GM12878 (cell line): ENCODE measurements around the gene SLC1A7. TPM values are rescaled to one million over a fixed set of nuclear protein-coding genes. Genes with fewer than 3 reads are reported as not detected.

ENCODE experiments used
- ATAC-seq: fragments of 200-7000 bp; cut with Tn5 transposase; 3 replicates; pipeline ENCODE4 v1.9.1; 2020; ENCODE audit warnings: mild to moderate bottlenecking, moderate library complexity
- BruUV-seq: library from RNA; stranded (reverse); fragments of 400-500 nt; replicated peaks from 2 replicates; lab custom pipeline; 2021; lab: Mats Ljungman, UMichigan
- CTCF ChIA-PET: fragments of 300-600 bp; sonication (Branson Sonifier 250); formaldehyde crosslinking; extraction: SDS; loops from one replicate; lab custom pipeline; 2021; ENCODE audit warnings: inconsistent platforms; lab: Yijun Ruan, JAX
- POLR2A ChIA-PET: fragments of 350-600 bp; formaldehyde crosslinking; extraction: SDS; loops from one replicate; lab custom pipeline; 2021; ENCODE audit warnings: inconsistent platforms; lab: Charles Lee
- RAD21 ChIA-PET: fragments of 300-600 bp; sonication (Branson Sonifier 250); formaldehyde crosslinking; loops from one replicate; lab custom pipeline; 2023; ENCODE audit warnings: antibody characterized with exemption; ENCODE audit not compliant: unreplicated experiment; lab: Charles Lee
- SMC1A ChIA-PET: fragments of 300-600 bp; sonication (Branson Sonifier 250); formaldehyde crosslinking; loops from one replicate; lab custom pipeline; 2023; ENCODE audit not compliant: unreplicated experiment, uncharacterized antibody; lab: Charles Lee
- DNase-seq: peaks from one replicate; pipeline ENCODE4 v3.0.0-alpha.2; 2011; ENCODE audit warnings: low read depth, low spot score
- FAIRE-seq: peaks from 3 replicates; lab custom pipeline; 2011; peaks lifted over from hg19 to GRCh38; lab: Jason Lieb, UNC
- H2AFZ ChIP-seq: 2 replicates; pipeline ENCODE4 v1.6.0; 2011; ENCODE audit warnings: low read depth, low read length, control low read depth; ENCODE audit not compliant: control insufficient read depth
- H3K27ac ChIP-seq: 2 replicates; pipeline ENCODE4 v1.5.1; 2011; ENCODE audit warnings: control low read depth; ENCODE audit not compliant: control insufficient read depth, insufficient read depth
- H3K27me3 ChIP-seq, 2 experiments: replicated peaks in 1 of 2; 2 replicates each; pipeline versions ENCODE4 v1.6.0 to v1.6.1; 2011; ENCODE audit warnings: low read length in 1 of 2; ENCODE audit not compliant: control insufficient read depth in 2 of 2, insufficient read depth in 2 of 2
- H3K36me3 ChIP-seq, 2 experiments: 2 replicates each; pipeline ENCODE4 v1.5.1; 2011; ENCODE audit warnings: low read length in 1 of 2; ENCODE audit not compliant: control insufficient read depth in 2 of 2, insufficient read depth in 2 of 2
- H3K4me1 ChIP-seq: 2 replicates; pipeline ENCODE4 v1.6.1; 2011; ENCODE audit warnings: mild to moderate bottlenecking, low read length, moderate library complexity, mixed read lengths; ENCODE audit not compliant: control insufficient read depth, insufficient read depth
- H3K4me2 ChIP-seq: 2 replicates; pipeline ENCODE4 v1.6.0; 2011; ENCODE audit warnings: control low read depth; ENCODE audit not compliant: control insufficient read depth, insufficient read depth
- H3K4me3 ChIP-seq: fragments of 200-600 bp; sonication (generic); 2 replicates; pipeline ENCODE4 v1.5.1; 2016
- H3K79me2 ChIP-seq: 2 replicates; pipeline ENCODE4 v1.6.0; 2011; ENCODE audit warnings: low read length; ENCODE audit not compliant: control insufficient read depth, insufficient read depth
- H3K9ac ChIP-seq: 2 replicates; pipeline ENCODE4 v1.8.0; 2011; ENCODE audit warnings: low read length, control low read depth, mixed read lengths; ENCODE audit not compliant: control insufficient read depth, insufficient read depth
- H3K9me3 ChIP-seq: replicated peaks from 3 replicates; pipeline ENCODE4 v1.5.1; 2011; ENCODE audit warnings: mild to moderate bottlenecking, low read length; ENCODE audit not compliant: control insufficient read depth, insufficient read depth
- H4K20me1 ChIP-seq: 2 replicates; pipeline ENCODE4 v1.6.0; 2011; ENCODE audit not compliant: control insufficient read depth, insufficient read depth
- ATF3 ChIP-seq: IDR thresholded peaks from 2 replicates; pipeline ENCODE4 v1.6.1; 2011; ENCODE audit warnings: low read depth, mild to moderate bottlenecking, low read length, moderate library complexity, borderline replicate concordance; ENCODE audit errors: extremely low read depth
- BCL11A ChIP-seq: IDR thresholded peaks from 2 replicates; pipeline ENCODE4 v1.6.1; 2011; ENCODE audit warnings: low read depth, low read length
- CEBPZ ChIP-seq: fragments of 150-350 bp; IDR thresholded peaks from 2 replicates; pipeline ENCODE4 v1.6.1; 2016; ENCODE audit warnings: low read depth, low read length
- CHD4 ChIP-seq: fragments of 200-600 bp; sonication (generic); IDR thresholded peaks from 2 replicates; pipeline ENCODE4 v1.6.1; 2016; ENCODE audit warnings: mild to moderate bottlenecking
- EZH2 ChIP-seq: IDR thresholded peaks from 2 replicates; pipeline ENCODE4 v1.6.1; 2012; ENCODE audit warnings: low read depth, mild to moderate bottlenecking, control low read depth, inconsistent platforms, low read length, borderline replicate concordance; ENCODE audit not compliant: control insufficient read depth
- MXI1 ChIP-seq: fragments of 150-350 bp; IDR thresholded peaks from 2 replicates; pipeline ENCODE4 v1.6.1; 2011; ENCODE audit warnings: low read depth, mild to moderate bottlenecking, inconsistent platforms, low read length, improper control_type of control experiment
- NR2C1 ChIP-seq: fragments of 450-650 bp; IDR thresholded peaks from 2 replicates; pipeline ENCODE4 v1.6.1; 2017; ENCODE audit warnings: antibody characterized with exemption, mild to moderate bottlenecking, moderate library complexity
- SIN3A ChIP-seq: IDR thresholded peaks from 2 replicates; pipeline ENCODE4 v1.6.1; 2012; ENCODE audit warnings: low read depth, low read length, improper control_type of control experiment
- SPI1 ChIP-seq: IDR thresholded peaks from 2 replicates; pipeline ENCODE4 v1.6.1; 2011; ENCODE audit warnings: low read depth, mild to moderate bottlenecking, low read length, moderate library complexity, borderline replicate concordance; ENCODE audit not compliant: insufficient read depth
- ZBTB11 ChIP-seq: fragments of 450-650 bp; formaldehyde crosslinking; IDR thresholded peaks from 2 replicates; pipeline ENCODE4 v1.5.0; 2022; ENCODE audit warnings: mild to moderate bottlenecking, missing genetic modification characterization
- ZNF217 ChIP-seq: fragments of 450-650 bp; IDR thresholded peaks from 2 replicates; pipeline ENCODE4 v1.6.1; 2017; ENCODE audit warnings: antibody characterized with exemption, mild to moderate bottlenecking
- WGBS: methylation state at CpG from one replicate; pipeline ENCODE4 v1.1.6; 2016; ENCODE audit warnings: low lambda C conversion rate; ENCODE audit not compliant: insufficient replicate concordance, insufficient coverage; ENCODE audit errors: missing lambda C conversion rate; 5-methylcytosine and 5-hydroxymethylcytosine counted together
- in situ Hi-C: fragments of 300-500 bp; cut with MboI; formaldehyde crosslinking; loops from 9 replicates; pipeline ENCODE4 v1.14.3; 2018; ENCODE audit warnings: mixed read lengths
- intact Hi-C: fragments of 100-400 bp; cut with micrococcal nuclease; formaldehyde crosslinking; loops from one replicate; pipeline ENCODE4 v1.14.2; 2022; ENCODE audit not compliant: unreplicated experiment
- polyA plus RNA-seq, 11 experiments: library from polyadenylated mRNA; depleted of rRNA in 4 of 11; unstranded in 6 of 11; stranded (reverse) in 5 of 11; fragments of >200 nt; fragmentation: Nextera tagmentation in 4 of 11; fragmentation: Illumina TruSeq in 1 of 11; extraction: Ambion mirVana in 4 of 11; extraction: Trizol in 1 of 11; gene quantifications; 1 replicate in 1 of 11; 2 replicates in 10 of 11; pipeline versions ENCODE4 v1.2.1 to v1.2.3, GENCODE V29; 2011 to 2016; ENCODE audit warnings: inconsistent platforms in 2 of 11, missing spikeins in 2 of 11, low read depth in 1 of 11
- total RNA-seq, 4 experiments: library from RNA; depleted of rRNA in 3 of 4; stranded (reverse); fragments of >200 nt in 3 of 4; fragmentation: Illumina TruSeq in 1 of 4; extraction: Trizol in 1 of 4; gene quantifications; 2 replicates each; pipeline versions ENCODE4 v1.2.1 to v1.2.3, GENCODE V29; 2013 to 2021

Gene SLC1A7
- total and polyA plus RNA-seq, 10 of the 15 experiments (the other 5 are each of a cell fraction or from before 2014, with no cell fraction given): not detected

GRCh38 chr1:53076721-53077598 lies 65.5 kb downstream of the SLC1A7 start (continued):
- TF ChIP-seq CEBPZ (no peak), NR2C1 (no peak), ZNF217 (no peak), MXI1 (no peak)

- Histone ChIP-seq H3K27me3 (no peaks in the 10 kb centered on the region), H3K4me3 (no peak overlapping the region), H3K4me1 (no peaks in the 10 kb centered on the region), H3K79me2 (no peaks in the 10 kb centered on the region), H3K4me2 (no peak overlapping the region), H4K20me1 (no peaks in the 10 kb centered on the region), H3K36me3 (no peaks in the 10 kb centered on the region), H3K9ac (no peak overlapping the region), H2AFZ (no peak overlapping the region), H3K27ac (no peak overlapping the region), H3K9me3 (no peaks in the 10 kb centered on the region)
- ChIA-PET CTCF (no interaction called here), RAD21 (no interaction called here), POLR2A (no interaction called here), SMC1A (no interaction called here)
- intact Hi-C loops (no loop called here), in situ Hi-C loops (no loop called here)
- BruUV-seq: no TSS peak
- ATAC-seq: no peak
- no peak for DNase-seq
- WGBS: 20% methylated on average over 9 of the region's 9 CpGs
- no peak for FAIRE-seq
- TF ChIP-seq SPI1 (no peak), EZH2 (no peak), BCL11A (no peak), SIN3A (no peak), ZBTB11 (CRISPR knock-in tag) (no peak), ATF3 (no peak), CHD4 (no peak)
Observed at GRCh38 chr1:53076165-53076564, 66.3 kb downstream of the SLC1A7 start.
